ENCODE results near the gene LGR5. TPM values are rescaled to one million over a fixed set of nuclear protein-coding genes. Genes with fewer than 3 reads are reported as not detected.

Gene LGR5
- total RNA-seq, 1 experiment from 2014 or later = 0.17 TPM

- TF ChIP-seq IRF2 (CRISPR knock-in tag; IDR thresholded peaks at IDR 0.05; ENCODE audit: borderline replicate concordance, low read depth) (no peak), NR2C2 (CRISPR knock-in tag; IDR thresholded peaks at IDR 0.05) (no peak), E2F5 (CRISPR knock-in tag; IDR thresholded peaks at IDR 0.05) (no peak), ZNF219 (CRISPR knock-in tag; IDR thresholded peaks at IDR 0.05; ENCODE audit: borderline replicate concordance) (no peak), JAZF1 (CRISPR knock-in tag; IDR thresholded peaks at IDR 0.05) (no peak), CDX4 (CRISPR knock-in tag; IDR thresholded peaks at IDR 0.05; ENCODE audit: borderline replicate concordance) (no peak)
Measured at GRCh38 chr12:71448150-71448581, 8.6 kb downstream of the LGR5 start (continued).

- ChIA-PET POLR2A (no interaction called here), CTCF (no interaction called here)
- peaks cover 14% of the 10 kb centered on the region for H3K4me1 Mint-ChIP-seq
- peaks cover 6% of the 10 kb centered on the region for H3K9me3 Mint-ChIP-seq
- H3K4me3 Mint-ChIP-seq = no peak overlapping the region
- H3K27me3 Mint-ChIP-seq (ENCODE audit: low read depth) = peaks cover 30% of the 10 kb centered on the region
- ATAC-seq = no peak
- no peaks in the 10 kb centered on the region for H3K36me3 Mint-ChIP-seq
- no peak for DNase-seq (ENCODE audit: low spot score)
- TF ChIP-seq NR1H2 (CRISPR knock-in tag; IDR thresholded peaks at IDR 0.05) (no peak), MYBL2 (CRISPR knock-in tag; IDR thresholded peaks at IDR 0.05) (no peak), ZNF263 (CRISPR knock-in tag; IDR thresholded peaks at IDR 0.05; ENCODE audit: low read depth) (no peak), ZNF425 (CRISPR knock-in tag; conservative IDR thresholded peaks at IDR 0.05) (no peak), GRHL2 (CRISPR knock-in tag; IDR thresholded peaks at IDR 0.05; ENCODE audit: insufficient replicate concordance, severe bottlenecking) (no peak), E2F5 (CRISPR knock-in tag; IDR thresholded peaks at IDR 0.05) (no peak), ARID4B (CRISPR knock-in tag; IDR thresholded peaks at IDR 0.05; ENCODE audit: borderline replicate concordance) (no peak), ZNF281 (CRISPR knock-in tag; IDR thresholded peaks at IDR 0.05) (no peak), GABPB1 (CRISPR knock-in tag; IDR thresholded peaks at IDR 0.05) (no peak), MLX (CRISPR knock-in tag; IDR thresholded peaks at IDR 0.05) (no peak), NR2C2 (CRISPR knock-in tag; IDR thresholded peaks at IDR 0.05) (no peak), ELF4 (CRISPR knock-in tag; IDR thresholded peaks at IDR 0.05; ENCODE audit: low read depth) (no peak), SOX15 (CRISPR knock-in tag; IDR thresholded peaks at IDR 0.05) (no peak), EMX1 (CRISPR knock-in tag; IDR thresholded peaks at IDR 0.05) (no peak), ATF6 (CRISPR knock-in tag; IDR thresholded peaks at IDR 0.05) (no peak)
- H3K27ac Mint-ChIP-seq = no peak overlapping the region
Measured at GRCh38 chr12:71449373-71450070, 9.9 kb downstream of the LGR5 start.

Data from WTC11 (cell line).